Testis (tissue), 2 donors: Measurements from ENCODE around the gene ITIH1.

ENCODE experiments used
- CTCF ChIP-seq, 3 experiments: fragments of 450-650 bp in 2 of 3; fragments of 200-600 bp in 1 of 3; sonication (generic) in 1 of 3; IDR thresholded peaks; one replicate each; pipeline ENCODE4 v1.5.1; 2016 to 2019; ENCODE audit warnings: antibody characterized with exemption in 3 of 3, mild to moderate bottlenecking in 2 of 3, moderate library complexity in 1 of 3
- POLR2A ChIP-seq: fragments of 450-650 bp; IDR thresholded peaks from one replicate; pipeline ENCODE4 v1.6.1; 2017; ENCODE audit warnings: antibody characterized with exemption, mild to moderate bottlenecking, moderate library complexity

- TF ChIP-seq CTCF (IDR thresholded peaks at IDR 0.05) (peak in 1 of 3 experiments; percentile 36), POLR2A (no peak)
Measured at GRCh38 chr3:52820736-52821135, 43.3 kb downstream of the ITIH1 start.
